Erythroblast (primary cell): ENCODE data around the gene RNF123.

Source experiments
- DNase-seq, 2 experiments: peaks; one replicate each; lab custom pipeline; 2025; lab: John Stamatoyannopoulos, UW
- GATA1 ChIP-seq: IDR thresholded peaks from 2 replicates; pipeline ENCODE4 v1.6.1; 2011; ENCODE audit warnings: low read depth, mild to moderate bottlenecking, control low read depth, low read length, moderate library complexity
- POLR2A ChIP-seq: IDR thresholded peaks from 2 replicates; pipeline ENCODE4 v1.6.1; 2011; ENCODE audit warnings: mild to moderate bottlenecking, low read length

RNF123 gene

GRCh38 chr3:49665822-49666519 lies 23.4 kb upstream of the RNF123 start:
- DNase-seq: no peak
- no peak for TF ChIP-seq GATA1
- no peak for TF ChIP-seq POLR2A

- TF ChIP-seq POLR2A: no peak
- no peak for TF ChIP-seq GATA1
These were observed 22.8 kb upstream of the RNF123 start for GRCh38 chr3:49666592-49666991.

GRCh38 chr3:49667701-49668413 lies 21.5 kb upstream of the RNF123 start:
- no peak for DNase-seq
- TF ChIP-seq GATA1 (no peak), POLR2A (peak; percentile 18)

More at GRCh38 chr3:49666592-49666991, 22.8 kb upstream of the RNF123 start:
- no peak for DNase-seq

GRCh38 chr3:49668414-49668797 lies 21.0 kb upstream of the RNF123 start:
- TF ChIP-seq POLR2A (no peak), GATA1 (no peak)
- DNase-seq: peak; percentile 31 to 33

GRCh38 chr3:49668861-49669260 lies 20.5 kb upstream of the RNF123 start:
- no peak for DNase-seq
- no peak for TF ChIP-seq POLR2A
- no peak for TF ChIP-seq GATA1

- TF ChIP-seq GATA1 (no peak), POLR2A (no peak)
- no peak for DNase-seq
These were observed 20.0 kb upstream of the RNF123 start for GRCh38 chr3:49669352-49669751.

GRCh38 chr3:49670940-49671290 lies 18.4 kb upstream of the RNF123 start:
- TF ChIP-seq GATA1: no peak
- TF ChIP-seq POLR2A: no peak

GRCh38 chr3:49671291-49672288 lies 17.8 kb upstream of the RNF123 start:
- no peak for DNase-seq
- TF ChIP-seq GATA1 (no peak), POLR2A (no peak)

More at GRCh38 chr3:49670940-49671290, 18.4 kb upstream of the RNF123 start:
- DNase-seq: no peak

GRCh38 chr3:49673121-49673714 lies 16.1 kb upstream of the RNF123 start:
- no peak for DNase-seq
- TF ChIP-seq POLR2A: peak; percentile 58
- peak; percentile 44 for TF ChIP-seq GATA1

- DNase-seq: no peak
- TF ChIP-seq POLR2A: peak; percentile 70
- no peak for TF ChIP-seq GATA1
These were observed 15.5 kb upstream of the RNF123 start, which contains the start of gene APEH for GRCh38 chr3:49673715-49674496. Gene APEH, plus strand, starts transcription at chr3:49674351. Its CDS starts 51 bp downstream, at chr3:49674402.

GRCh38 chr3:49674497-49674983 lies 14.8 kb upstream of the RNF123 start:
- DNase-seq: no peak
- TF ChIP-seq GATA1 (no peak), POLR2A (no peak)

GRCh38 chr3:49675912-49676311 lies 13.4 kb upstream of the RNF123 start:
- TF ChIP-seq GATA1 (no peak), POLR2A (no peak)
- no peak for DNase-seq
